A549 treated with CpdA at 1 μM for 4 hours (cell line): ENCODE data around the gene MMP11. TPM values are rescaled to one million over a fixed set of nuclear protein-coding genes. Genes with fewer than 3 reads are reported as not detected.

Experiments used
- total RNA-seq: library from RNA; stranded (reverse); fragments of 200-300 nt; extraction: Qiagen RNA extraction; gene quantifications from 5 replicates; pipeline ENCODE4 v1.2.3, GENCODE V29; 2022; ENCODE audit warnings: low read depth

MMP11 gene
- total RNA-seq = 0.09 to 0.18 TPM (median 0.12 TPM) in 4 of 5 replicates, not detected in the other

GRCh38 chr22:23772649-23773473 lies at the start of gene MMP11:
MMP11 (plus strand) TSS chr22:23772849; CDS start chr22:23772871, 22 bp downstream.

GRCh38 chr22:23750714-23751440 lies 21.8 kb upstream of the MMP11 start, which contains the start of gene ZNF70:
ZNF70 (minus strand) TSS chr22:23751112; CDS start chr22:23745140, 5,972 bp downstream.

GRCh38 chr22:23754220-23754919 lies 18.3 kb upstream of the MMP11 start, which contains the start of gene VPREB3:
VPREB3 (minus strand) TSS chr22:23754425; CDS start chr22:23754363, 62 bp downstream.

GRCh38 chr22:23762842-23763578 lies 9.6 kb upstream of the MMP11 start, which contains the start of gene C22orf15:
C22orf15 (plus strand) TSS chr22:23762990; CDS start chr22:23763307, 317 bp downstream.

GRCh38 chr22:23767673-23768548 lies 4.7 kb upstream of the MMP11 start, which contains the start of gene CHCHD10:
CHCHD10 (minus strand) TSS chr22:23767972; CDS start chr22:23767874, 98 bp downstream.

GRCh38 chr22:23786752-23787599 lies 14.3 kb downstream of the MMP11 start, which contains the start of gene SMARCB1:
SMARCB1 (plus strand) TSS chr22:23786966; CDS start chr22:23787170, 204 bp downstream.

Other genes starting within 250 kb of the MMP11 start
- gene IGLL1, start 192.6 kb upstream of the MMP11 start, total RNA-seq = not detected in 5 replicates
- gene DRICH1, start 140.5 kb upstream of the MMP11 start, total RNA-seq = 0.18 to 0.50 TPM (median 0.26 TPM) in 3 of 5 replicates, not detected in the others
- not detected in 5 replicates for gene RGL4, start 81.8 kb upstream of the MMP11 start, total RNA-seq
- gene ZNF70, start 21.7 kb upstream of the MMP11 start, total RNA-seq = 0.86 to 1.2 TPM (median 1.0 TPM) in 5 replicates
- 0.39 to 1.6 TPM (median 0.79 TPM) in 4 of 5 replicates, not detected in the other for gene VPREB3, start 18.4 kb upstream of the MMP11 start, total RNA-seq
- gene C22orf15, start 9.9 kb upstream of the MMP11 start, total RNA-seq = not detected in 5 replicates
- 75.0 to 180 TPM (median 165 TPM) in 5 replicates for gene CHCHD10, start 4.9 kb upstream of the MMP11 start, total RNA-seq
- gene SMARCB1, start 14.1 kb downstream of the MMP11 start, total RNA-seq = 51.1 to 56.6 TPM (median 55.8 TPM) in 5 replicates
- 0.22 to 0.64 TPM (median 0.52 TPM) in 5 replicates for gene DERL3, start 66.2 kb downstream of the MMP11 start, total RNA-seq
- 7.6 to 9.9 TPM (median 9.5 TPM) in 5 replicates for gene SLC2A11, start 85.0 kb downstream of the MMP11 start, total RNA-seq
- 464 to 961 TPM (median 856 TPM) in 5 replicates for gene MIF, start 121.5 kb downstream of the MMP11 start, total RNA-seq
- 0.28 to 0.48 TPM (median 0.40 TPM) in 4 of 5 replicates, not detected in the other for gene GSTT2B, start 188.3 kb downstream of the MMP11 start, total RNA-seq
- gene DDTL, start 194.0 kb downstream of the MMP11 start, total RNA-seq = 1.5 to 2.0 TPM (median 1.8 TPM) in 5 replicates
- gene DDT, start 201.6 kb downstream of the MMP11 start, total RNA-seq = 108 to 167 TPM (median 151 TPM) in 5 replicates
- not detected in 5 replicates for gene GSTT2, start 207.3 kb downstream of the MMP11 start, total RNA-seq
- not detected in 5 replicates for gene GSTT4, start 232.6 kb downstream of the MMP11 start, total RNA-seq
- 15.3 to 24.3 TPM (median 21.2 TPM) in 5 replicates for gene CABIN1, start 238.5 kb downstream of the MMP11 start, total RNA-seq